GM19099 (cell line): ENCODE data around the gene AXDND1.

ENCODE experiments used
- POLR2A ChIP-seq: IDR thresholded peaks from 3 replicates; pipeline ENCODE4 v1.6.1; 2011; ENCODE audit warnings: low read depth; ENCODE audit not compliant: insufficient read length; ENCODE audit errors: extremely low read depth

AXDND1 gene

GRCh38 chr1:179589509-179589908 is 223.7 kb downstream of the AXDND1 start:
- no peak for TF ChIP-seq POLR2A

GRCh38 chr1:179590671-179591070 is 224.9 kb downstream of the AXDND1 start:
- no peak for TF ChIP-seq POLR2A

GRCh38 chr1:179591253-179591591 is 225.5 kb downstream of the AXDND1 start:
- no peak for TF ChIP-seq POLR2A

- TF ChIP-seq POLR2A = no peak
Measured at GRCh38 chr1:179591592-179592580, 226.1 kb downstream of the AXDND1 start, which contains the start of gene TDRD5. TDRD5 (plus strand) TSS chr1:179591832; CDS start chr1:179592616, 784 bp downstream.

GRCh38 chr1:179598631-179599030 is 232.9 kb downstream of the AXDND1 start:
- TF ChIP-seq POLR2A = no peak

- TF ChIP-seq POLR2A = no peak
Measured at GRCh38 chr1:179599623-179600249, 234.0 kb downstream of the AXDND1 start.

GRCh38 chr1:179601093-179601492 is 235.3 kb downstream of the AXDND1 start:
- TF ChIP-seq POLR2A = no peak
